SK-N-SH (cell line): ENCODE results near the gene AOAH. TPM values are rescaled to one million over a fixed set of nuclear protein-coding genes. Genes with fewer than 3 reads are reported as not detected.

Source experiments
- CTCF ChIA-PET: fragments of 300-600, 350-600 bp; formaldehyde crosslinking; extraction: SDS; loops from one replicate; lab custom pipeline; 2021; lab: Yijun Ruan, JAX
- POLR2A ChIA-PET: fragments of 350-600 bp; sonication (Branson Sonifier 250); formaldehyde crosslinking; extraction: SDS; loops from one replicate; lab custom pipeline; 2020; ENCODE audit warnings: antibody characterized with exemption, inconsistent platforms; lab: Yijun Ruan, JAX
- DNase-seq: peaks from one replicate; pipeline ENCODE4 v3.0.0; 2012
- H2AFZ ChIP-seq: fragments of 200-600 bp; sonication (generic); 2 replicates; pipeline ENCODE4 v1.8.1; 2016; ENCODE audit warnings: antibody characterized with exemption, mild to moderate bottlenecking, low read depth
- H3F3A ChIP-seq: fragments of 200-600 bp; sonication (generic); replicated peaks from 2 replicates; pipeline ENCODE3; 2016; ENCODE audit warnings: antibody characterized with exemption, mild to moderate bottlenecking; ENCODE audit not compliant: insufficient read depth
- H3K27ac ChIP-seq, 2 experiments: fragments of 200-500 bp in 1 of 2; fragments of 200-600 bp in 1 of 2; sonication (Bioruptor generic) in 1 of 2; sonication (generic), shearing (Covaris generic) in 1 of 2; 2 replicates each; pipeline versions ENCODE4 v1.5.1 to v1.6.1; 2014 to 2016; ENCODE audit warnings: low read depth in 2 of 2, inconsistent platforms in 1 of 2, low read length in 1 of 2, mild to moderate bottlenecking in 1 of 2, mixed read lengths in 1 of 2
- H3K27me3 ChIP-seq: fragments of 200-600 bp; sonication (generic), shearing (Covaris generic); 2 replicates; pipeline ENCODE4 v1.6.1; 2016; ENCODE audit warnings: mixed run types; ENCODE audit not compliant: insufficient read depth
- H3K36me3 ChIP-seq, 2 experiments: fragments of 200-500 bp in 1 of 2; fragments of 200-600 bp in 1 of 2; sonication (Bioruptor generic) in 1 of 2; sonication (generic) in 1 of 2; replicated peaks in 1 of 2; 2 replicates each; pipeline versions ENCODE3 to v1.5.1; 2014 to 2016; ENCODE audit warnings: low read length in 1 of 2, mild to moderate bottlenecking in 1 of 2; ENCODE audit not compliant: insufficient read depth in 2 of 2, control insufficient read depth in 1 of 2
- H3K4me1 ChIP-seq, 2 experiments: fragments of 200-500 bp in 1 of 2; fragments of 200-600 bp in 1 of 2; sonication (Bioruptor generic) in 1 of 2; sonication (generic), shearing (Covaris generic) in 1 of 2; 2 replicates each; pipeline versions ENCODE4 v1.5.1 to v1.6.1; 2014 to 2016; ENCODE audit warnings: low read depth in 1 of 2, low read length in 1 of 2, mixed run types in 1 of 2; ENCODE audit not compliant: insufficient read depth in 2 of 2, control insufficient read depth in 1 of 2
- H3K4me2 ChIP-seq: fragments of 200-600 bp; sonication (generic), shearing (Covaris generic); 2 replicates; pipeline ENCODE4 v1.6.1; 2017; ENCODE audit warnings: mixed run types
- H3K4me3 ChIP-seq, 2 experiments: fragments of 200-500 bp in 1 of 2; fragments of 200-600 bp in 1 of 2; sonication (Bioruptor generic) in 1 of 2; sonication (generic), shearing (Covaris generic) in 1 of 2; 2 replicates each; pipeline versions ENCODE4 v1.5.1 to v1.8.1; 2014 to 2016; ENCODE audit warnings: low read depth in 2 of 2, inconsistent platforms in 1 of 2, low read length in 1 of 2, mild to moderate bottlenecking in 1 of 2, mixed read lengths in 1 of 2, moderate library complexity in 1 of 2
- H3K79me2 ChIP-seq: fragments of 200-600 bp; sonication (generic); 2 replicates; pipeline ENCODE4 v1.8.1; 2017; ENCODE audit warnings: mild to moderate bottlenecking; ENCODE audit not compliant: insufficient read depth
- H3K9ac ChIP-seq: fragments of 200-600 bp; sonication (generic); 2 replicates; pipeline ENCODE4 v1.6.1; 2017; ENCODE audit warnings: mixed run types
- H3K9me2 ChIP-seq: fragments of 200-600 bp; sonication (generic); 2 replicates; pipeline ENCODE4 v1.6.1; 2017; ENCODE audit warnings: mixed run types
- H3K9me3 ChIP-seq: fragments of 200-600 bp; sonication (generic); 2 replicates; pipeline ENCODE4 v1.6.1; 2017; ENCODE audit warnings: mixed run types, mild to moderate bottlenecking, moderate library complexity
- H4K20me1 ChIP-seq: fragments of 200-600 bp; sonication (generic); 2 replicates; pipeline ENCODE4 v1.6.1; 2017; ENCODE audit warnings: mild to moderate bottlenecking, mixed run types; ENCODE audit not compliant: insufficient read depth
- EP300 ChIP-seq, 2 experiments: IDR thresholded peaks; 2 replicates each; pipeline versions ENCODE4 v1.4.0 to v1.6.1; 2012; ENCODE audit warnings: borderline replicate concordance in 1 of 2, low read depth in 1 of 2, low read length in 1 of 2
- FOSL2 ChIP-seq: IDR thresholded peaks from 2 replicates; pipeline ENCODE4 v1.4.0; 2012; ENCODE audit warnings: low read depth, mild to moderate bottlenecking, moderate library complexity, borderline replicate concordance
- GABPA ChIP-seq: IDR thresholded peaks from 2 replicates; pipeline ENCODE4 v1.4.0; 2012; ENCODE audit warnings: low read depth, mild to moderate bottlenecking
- JUND ChIP-seq: IDR thresholded peaks from 2 replicates; pipeline ENCODE4 v1.4.0; 2012
- MEF2A ChIP-seq: IDR thresholded peaks from 2 replicates; pipeline ENCODE4 v1.4.0; 2012; ENCODE audit warnings: low read depth, borderline replicate concordance
- POLR2AphosphoS5 ChIP-seq: IDR thresholded peaks from 2 replicates; pipeline ENCODE4 v1.6.1; 2012; ENCODE audit warnings: low read depth, low read length
- RCOR1 ChIP-seq: fragments of 150-350 bp; IDR thresholded peaks from 2 replicates; pipeline ENCODE4 v1.6.1; 2017; ENCODE audit warnings: antibody characterized with exemption, low read length
- SMC3 ChIP-seq: IDR thresholded peaks from 2 replicates; pipeline ENCODE4 v1.6.1; 2012; ENCODE audit warnings: low read depth, low read length, improper control_type of control experiment
- TAF1 ChIP-seq: IDR thresholded peaks from 2 replicates; pipeline ENCODE4 v1.6.1; 2012; ENCODE audit warnings: low read depth, mild to moderate bottlenecking, low read length, moderate library complexity, borderline replicate concordance
- TCF12 ChIP-seq: IDR thresholded peaks from 2 replicates; pipeline ENCODE4 v1.4.0; 2012
- TEAD4 ChIP-seq: IDR thresholded peaks from 2 replicates; pipeline ENCODE4 v1.4.0; 2012; ENCODE audit warnings: mild to moderate bottlenecking, borderline replicate concordance; ENCODE audit not compliant: insufficient read depth
- YY1 ChIP-seq: IDR thresholded peaks from 2 replicates; pipeline ENCODE4 v1.4.0; 2012; ENCODE audit warnings: low read depth, mild to moderate bottlenecking
- WGBS: methylation state at CpG from one replicate; pipeline ENCODE4 v1.1.6; 2017; ENCODE audit warnings: low lambda C conversion rate; 5-methylcytosine and 5-hydroxymethylcytosine counted together
- polyA plus RNA-seq, 3 experiments: library from polyadenylated mRNA; depleted of rRNA; stranded (reverse); fragments of >200 nt; gene quantifications; 2 replicates each; pipeline ENCODE4 v1.2.3, GENCODE V29; 2012
- TF ChIP-seq, protein P1 (sequence below): IDR thresholded peaks from 2 replicates; pipeline ENCODE4 v1.4.0; 2012; ENCODE audit warnings: low read depth, borderline replicate concordance
- TF ChIP-seq, protein P2 (sequence below): IDR thresholded peaks from 2 replicates; pipeline ENCODE4 v1.4.0; 2012; ENCODE audit warnings: low read depth
- TF ChIP-seq, protein P3 (sequence below): fragments of 200-600 bp; sonication (generic); IDR thresholded peaks from 2 replicates; pipeline ENCODE4 v1.6.1; 2017; ENCODE audit warnings: antibody characterized with exemption, mild to moderate bottlenecking, moderate library complexity
- TF ChIP-seq, protein P4 (sequence below): fragments of 150-350 bp; IDR thresholded peaks from 2 replicates; pipeline ENCODE4 v1.6.1; 2017; ENCODE audit warnings: antibody characterized with exemption, low read length, low read depth, borderline replicate concordance
- TF ChIP-seq, protein P5 (sequence below): IDR thresholded peaks from 2 replicates; pipeline ENCODE4 v1.6.1; 2012; ENCODE audit warnings: mild to moderate bottlenecking, low read depth, low read length, moderate library complexity

Gene AOAH
- polyA plus RNA-seq, 1 of the 3 experiments (the other 2 are of a cell fraction), result not detected

DNA sequence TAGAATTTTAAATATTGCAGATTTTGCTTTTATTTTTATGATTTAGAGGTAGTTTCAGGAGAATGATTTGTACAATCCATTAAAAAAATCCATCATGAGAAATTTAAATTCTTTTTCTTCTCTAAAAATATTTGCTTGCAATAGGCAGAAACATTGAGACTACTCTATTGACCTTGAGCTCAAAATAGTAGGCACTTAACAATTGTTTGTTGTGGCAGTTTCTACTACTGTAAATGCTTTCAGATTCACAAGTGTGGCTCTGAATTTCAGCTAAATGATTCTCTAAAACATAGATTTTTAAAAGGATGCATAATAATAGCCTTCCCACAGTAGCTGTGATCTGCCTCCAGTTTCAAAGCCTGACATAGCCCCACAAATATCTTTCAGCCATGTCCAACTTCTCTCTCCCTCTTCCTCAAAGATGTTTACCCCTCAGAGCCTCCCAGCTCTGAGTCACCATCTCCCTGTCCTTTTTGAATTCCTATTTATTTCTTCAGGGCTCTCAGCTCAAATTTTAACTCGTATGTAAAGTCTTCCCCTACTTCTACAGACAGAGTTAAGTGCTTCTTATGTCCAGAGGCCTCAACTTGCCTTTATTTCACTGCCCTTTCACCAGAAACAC is 160.5 kb downstream of the AOAH start (continued):
- TF ChIP-seq, protein P1, sequence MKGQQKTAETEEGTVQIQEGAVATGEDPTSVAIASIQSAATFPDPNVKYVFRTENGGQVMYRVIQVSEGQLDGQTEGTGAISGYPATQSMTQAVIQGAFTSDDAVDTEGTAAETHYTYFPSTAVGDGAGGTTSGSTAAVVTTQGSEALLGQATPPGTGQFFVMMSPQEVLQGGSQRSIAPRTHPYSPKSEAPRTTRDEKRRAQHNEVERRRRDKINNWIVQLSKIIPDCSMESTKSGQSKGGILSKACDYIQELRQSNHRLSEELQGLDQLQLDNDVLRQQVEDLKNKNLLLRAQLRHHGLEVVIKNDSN, result no peak
- no peak for TF ChIP-seq SMC3

DNA sequence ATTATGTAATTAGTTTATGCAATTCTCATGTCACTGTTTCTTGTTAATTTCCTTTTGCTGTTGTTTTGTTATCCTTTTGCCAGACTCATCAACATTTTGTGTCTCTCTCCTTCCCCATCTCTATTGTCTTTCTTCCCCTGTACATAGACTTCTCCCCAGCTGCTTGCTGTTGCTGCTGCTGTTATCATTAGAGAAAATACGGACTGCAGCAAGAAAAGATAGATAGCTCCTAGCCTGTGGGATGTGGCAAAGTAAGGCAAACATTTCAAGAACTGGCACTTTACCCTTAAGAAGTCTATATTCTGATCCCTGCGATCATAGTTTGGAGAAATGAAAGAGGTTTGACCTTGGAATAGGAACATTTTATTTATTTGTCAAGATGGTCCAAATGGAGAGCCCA is 162.2 kb downstream of the AOAH start:
- Histone ChIP-seq H2AFZ (no peak overlapping the region), H3K36me3 (no peaks in the 10 kb centered on the region), H3F3A (no peaks in the 10 kb centered on the region), H3K9ac (no peak overlapping the region), H3K79me2 (no peaks in the 10 kb centered on the region), H3K9me3 (no peaks in the 10 kb centered on the region), H3K9me2 (no peaks in the 10 kb centered on the region), H3K4me3 (no peak overlapping the region), H3K27ac (no peak overlapping the region), H3K4me1 (peaks cover 0 to 8% of the 10 kb centered on the region in 2 experiments; a peak in 1 of 4 replicates), H3K27me3 (peaks cover 5% of the 10 kb centered on the region; the same call in 1 of the 2 replicates), H4K20me1 (no peaks in the 10 kb centered on the region), H3K4me2 (no peak overlapping the region)
- 48% methylated on average over 2 of the region's 2 CpGs for WGBS
- TF ChIP-seq EP300 (IDR thresholded peaks at IDR 0.05; ENCODE audit: borderline replicate concordance in 1 of 2, low read depth in 1 of 2, low read length in 1 of 2), result no peak
- no peak for TF ChIP-seq TEAD4
- TF ChIP-seq, protein P2, sequence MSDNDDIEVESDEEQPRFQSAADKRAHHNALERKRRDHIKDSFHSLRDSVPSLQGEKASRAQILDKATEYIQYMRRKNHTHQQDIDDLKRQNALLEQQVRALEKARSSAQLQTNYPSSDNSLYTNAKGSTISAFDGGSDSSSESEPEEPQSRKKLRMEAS, result no peak
- no peak for TF ChIP-seq TCF12
- no peak for TF ChIP-seq MEF2A
- no peak for TF ChIP-seq RCOR1
- no peak for TF ChIP-seq POLR2AphosphoS5
- no peak for TF ChIP-seq GABPA
- no peak for TF ChIP-seq SMC3
- TF ChIP-seq, protein P3, sequence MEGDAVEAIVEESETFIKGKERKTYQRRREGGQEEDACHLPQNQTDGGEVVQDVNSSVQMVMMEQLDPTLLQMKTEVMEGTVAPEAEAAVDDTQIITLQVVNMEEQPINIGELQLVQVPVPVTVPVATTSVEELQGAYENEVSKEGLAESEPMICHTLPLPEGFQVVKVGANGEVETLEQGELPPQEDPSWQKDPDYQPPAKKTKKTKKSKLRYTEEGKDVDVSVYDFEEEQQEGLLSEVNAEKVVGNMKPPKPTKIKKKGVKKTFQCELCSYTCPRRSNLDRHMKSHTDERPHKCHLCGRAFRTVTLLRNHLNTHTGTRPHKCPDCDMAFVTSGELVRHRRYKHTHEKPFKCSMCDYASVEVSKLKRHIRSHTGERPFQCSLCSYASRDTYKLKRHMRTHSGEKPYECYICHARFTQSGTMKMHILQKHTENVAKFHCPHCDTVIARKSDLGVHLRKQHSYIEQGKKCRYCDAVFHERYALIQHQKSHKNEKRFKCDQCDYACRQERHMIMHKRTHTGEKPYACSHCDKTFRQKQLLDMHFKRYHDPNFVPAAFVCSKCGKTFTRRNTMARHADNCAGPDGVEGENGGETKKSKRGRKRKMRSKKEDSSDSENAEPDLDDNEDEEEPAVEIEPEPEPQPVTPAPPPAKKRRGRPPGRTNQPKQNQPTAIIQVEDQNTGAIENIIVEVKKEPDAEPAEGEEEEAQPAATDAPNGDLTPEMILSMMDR, result no peak
- no peak for TF ChIP-seq YY1
- TF ChIP-seq TAF1, result no peak
- TF ChIP-seq, protein P4, sequence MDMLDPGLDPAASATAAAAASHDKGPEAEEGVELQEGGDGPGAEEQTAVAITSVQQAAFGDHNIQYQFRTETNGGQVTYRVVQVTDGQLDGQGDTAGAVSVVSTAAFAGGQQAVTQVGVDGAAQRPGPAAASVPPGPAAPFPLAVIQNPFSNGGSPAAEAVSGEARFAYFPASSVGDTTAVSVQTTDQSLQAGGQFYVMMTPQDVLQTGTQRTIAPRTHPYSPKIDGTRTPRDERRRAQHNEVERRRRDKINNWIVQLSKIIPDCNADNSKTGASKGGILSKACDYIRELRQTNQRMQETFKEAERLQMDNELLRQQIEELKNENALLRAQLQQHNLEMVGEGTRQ, result no peak
- TF ChIP-seq, protein P5, sequence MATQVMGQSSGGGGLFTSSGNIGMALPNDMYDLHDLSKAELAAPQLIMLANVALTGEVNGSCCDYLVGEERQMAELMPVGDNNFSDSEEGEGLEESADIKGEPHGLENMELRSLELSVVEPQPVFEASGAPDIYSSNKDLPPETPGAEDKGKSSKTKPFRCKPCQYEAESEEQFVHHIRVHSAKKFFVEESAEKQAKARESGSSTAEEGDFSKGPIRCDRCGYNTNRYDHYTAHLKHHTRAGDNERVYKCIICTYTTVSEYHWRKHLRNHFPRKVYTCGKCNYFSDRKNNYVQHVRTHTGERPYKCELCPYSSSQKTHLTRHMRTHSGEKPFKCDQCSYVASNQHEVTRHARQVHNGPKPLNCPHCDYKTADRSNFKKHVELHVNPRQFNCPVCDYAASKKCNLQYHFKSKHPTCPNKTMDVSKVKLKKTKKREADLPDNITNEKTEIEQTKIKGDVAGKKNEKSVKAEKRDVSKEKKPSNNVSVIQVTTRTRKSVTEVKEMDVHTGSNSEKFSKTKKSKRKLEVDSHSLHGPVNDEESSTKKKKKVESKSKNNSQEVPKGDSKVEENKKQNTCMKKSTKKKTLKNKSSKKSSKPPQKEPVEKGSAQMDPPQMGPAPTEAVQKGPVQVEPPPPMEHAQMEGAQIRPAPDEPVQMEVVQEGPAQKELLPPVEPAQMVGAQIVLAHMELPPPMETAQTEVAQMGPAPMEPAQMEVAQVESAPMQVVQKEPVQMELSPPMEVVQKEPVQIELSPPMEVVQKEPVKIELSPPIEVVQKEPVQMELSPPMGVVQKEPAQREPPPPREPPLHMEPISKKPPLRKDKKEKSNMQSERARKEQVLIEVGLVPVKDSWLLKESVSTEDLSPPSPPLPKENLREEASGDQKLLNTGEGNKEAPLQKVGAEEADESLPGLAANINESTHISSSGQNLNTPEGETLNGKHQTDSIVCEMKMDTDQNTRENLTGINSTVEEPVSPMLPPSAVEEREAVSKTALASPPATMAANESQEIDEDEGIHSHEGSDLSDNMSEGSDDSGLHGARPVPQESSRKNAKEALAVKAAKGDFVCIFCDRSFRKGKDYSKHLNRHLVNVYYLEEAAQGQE, result no peak
- TF ChIP-seq JUND, result no peak
- no peak for TF ChIP-seq FOSL2
- no peak for DNase-seq
- ChIA-PET POLR2A (no interaction called here), CTCF (no interaction called here)
